Measurements from ENCODE around the gene SMIM22. TPM values are rescaled to one million over a fixed set of nuclear protein-coding genes. Genes with fewer than 3 reads are reported as not detected.
"Not testable (repeated sequence)": the region's sequence is repeated elsewhere in the genome, so short reads cannot be mapped to it uniquely, and the experiment has no call there.

Gene SMIM22
- total RNA-seq, 1 experiment from 2014 or later, result 3.3 TPM

- TF ChIP-seq ATF3 (IDR thresholded peaks at IDR 0.05) (no peak), SRF (IDR thresholded peaks at IDR 0.05; ENCODE audit: low read depth) (no peak), POLR2A (IDR thresholded peaks at IDR 0.05; ENCODE audit: borderline replicate concordance, extremely low read depth, insufficient read depth, insufficient read length) (no peak), ZNF274 (IDR thresholded peaks at IDR 0.05; ENCODE audit: low read depth, low read length) (no peak), EZH2 (IDR thresholded peaks at IDR 0.05) (no peak), EZH2phosphoT487 (IDR thresholded peaks at IDR 0.05; ENCODE audit: borderline replicate concordance) (no peak), JUND (IDR thresholded peaks at IDR 0.05) (no peak)
These were observed 11.2 kb upstream of the SMIM22 start (continued) for GRCh38 chr16:4783951-4784336.

- H3K36me3 ChIP-seq (ENCODE audit: control insufficient read depth in 1 of 2, insufficient read depth in 2 of 2, low read length in 2 of 2); H3K27ac ChIP-seq (ENCODE audit: low read depth, low read length); DNase-seq (ENCODE audit: low read depth, low spot score); BruUV-seq (replicated peaks); RAD21 ChIA-PET (ENCODE audit: low non-redundant PET in 1 of 2, low total read pairs in 2 of 2, uncharacterized antibody in 2 of 2, unreplicated experiment in 2 of 2); H3K4me3 ChIP-seq (replicated peaks in 1 of 2; ENCODE audit: low read depth in 1 of 2, low read length in 2 of 2); H4K20me1 ChIP-seq (ENCODE audit: insufficient read depth); H3K27me3 ChIP-seq (ENCODE audit: insufficient read depth, low read length); H3K4me2 ChIP-seq (ENCODE audit: low read length); ATAC-seq; H3K9me2 ChIP-seq (ENCODE audit: insufficient read depth); H3K9ac ChIP-seq (ENCODE audit: low read length); intact Hi-C loops (cut with micrococcal nuclease); CTCF ChIA-PET; H2AFZ ChIP-seq (ENCODE audit: low read depth, low read length, poor library complexity, severe bottlenecking); H3K9me3 ChIP-seq (ENCODE audit: control insufficient read depth in 1 of 2, insufficient read depth in 1 of 2, low read depth in 1 of 2, low read length in 2 of 2); POLR2A ChIA-PET; H3K79me2 ChIP-seq (ENCODE audit: insufficient read depth, low read length): not testable (repeated sequence)
- H3K4me1 ChIP-seq (ENCODE audit: control insufficient read depth in 1 of 2, insufficient read depth in 2 of 2, low read length in 2 of 2), result peaks cover 3 to 11% of the 10 kb centered on the region in 2 experiments; a peak in 3 of 4 replicates
These were observed 10.7 kb upstream of the SMIM22 start for GRCh38 chr16:4784444-4784987.

DNA sequence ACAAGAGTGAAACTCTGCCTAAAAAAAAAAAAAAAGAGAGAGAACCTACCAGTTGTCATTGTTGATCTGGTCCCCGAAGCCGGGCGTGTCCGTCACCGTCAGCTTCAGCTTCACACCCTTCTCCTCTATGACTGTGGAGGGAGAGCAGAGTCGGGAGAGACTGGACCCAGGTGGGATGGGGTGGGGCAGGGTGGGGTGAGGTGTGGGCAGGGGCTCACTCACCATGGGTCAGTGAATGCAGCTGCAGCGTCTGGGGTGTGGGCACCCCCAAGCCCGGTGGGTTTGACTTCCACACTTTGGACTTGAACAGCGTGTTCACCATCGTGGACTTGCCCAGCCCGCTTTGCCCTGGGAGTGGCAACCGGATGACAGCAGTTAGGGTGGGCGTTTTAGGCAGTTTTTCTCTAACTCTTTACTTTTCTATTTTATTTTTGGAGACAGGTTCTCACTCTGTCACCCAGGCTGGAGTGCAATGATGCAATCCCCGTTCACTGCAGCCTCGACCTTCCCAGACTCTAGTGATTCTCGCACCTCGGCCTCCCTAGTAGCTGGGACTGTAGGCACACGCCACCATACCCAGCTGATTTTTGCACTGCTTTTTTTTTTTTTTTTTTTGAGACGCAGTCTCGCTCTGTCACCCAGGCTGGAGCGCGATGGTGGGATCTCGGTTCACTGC, 9.3 kb upstream of the SMIM22 start:
- H3K36me3 ChIP-seq (ENCODE audit: control insufficient read depth in 1 of 2, insufficient read depth in 2 of 2, low read length in 2 of 2), result no peaks in the 10 kb centered on the region
- TF ChIP-seq SP1 (IDR thresholded peaks at IDR 0.05; ENCODE audit: low read depth) (no peak), RAD21 (IDR thresholded peaks at IDR 0.05; ENCODE audit: low read depth) (no peak), EGR1 (IDR thresholded peaks at IDR 0.05; ENCODE audit: low read depth) (no peak), ELF1 (IDR thresholded peaks at IDR 0.05; ENCODE audit: borderline replicate concordance, low read depth) (no peak), POLR2AphosphoS5 (IDR thresholded peaks at IDR 0.05; ENCODE audit: low read depth, low read length) (no peak), POLR2A (IDR thresholded peaks at IDR 0.05; ENCODE audit: borderline replicate concordance, extremely low read depth, insufficient read depth, insufficient read length) (no peak), SIN3A (IDR thresholded peaks at IDR 0.05; ENCODE audit: low read depth) (no peak), ZNF274 (IDR thresholded peaks at IDR 0.05; ENCODE audit: low read depth, low read length) (no peak), ATF3 (IDR thresholded peaks at IDR 0.05) (no peak), YY1 (IDR thresholded peaks at IDR 0.05; ENCODE audit: extremely low read depth, insufficient replicate concordance, low read depth, low read length) (no peak), EZH2phosphoT487 (IDR thresholded peaks at IDR 0.05; ENCODE audit: borderline replicate concordance) (no peak)
- no TSS peak for BruUV-seq (replicated peaks)
- ChIA-PET POLR2A (no interaction called here), RAD21 (ENCODE audit: low non-redundant PET in 1 of 2, low total read pairs in 2 of 2, uncharacterized antibody in 2 of 2, unreplicated experiment in 2 of 2) (no interaction called here), CTCF (no interaction called here)
- H3K79me2 ChIP-seq (ENCODE audit: insufficient read depth, low read length), result no peaks in the 10 kb centered on the region
- H3K27ac ChIP-seq (ENCODE audit: low read depth, low read length), result no peak overlapping the region
- intact Hi-C loops (cut with micrococcal nuclease), result no loop called here
- H3K9me3 ChIP-seq (ENCODE audit: control insufficient read depth in 1 of 2, insufficient read depth in 1 of 2, low read depth in 1 of 2, low read length in 2 of 2), result no peaks in the 10 kb centered on the region
- DNase-seq (ENCODE audit: low read depth, low spot score) (no peak), ATAC-seq (no peak)
- no peak overlapping the region for H3K9ac ChIP-seq (ENCODE audit: low read length)
- no peak overlapping the region for H3K4me2 ChIP-seq (ENCODE audit: low read length)
- peaks cover 5 to 7% of the 10 kb centered on the region in 2 experiments for H3K4me1 ChIP-seq (ENCODE audit: control insufficient read depth in 1 of 2, insufficient read depth in 2 of 2, low read length in 2 of 2)
- no peak overlapping the region for H2AFZ ChIP-seq (ENCODE audit: low read depth, low read length, poor library complexity, severe bottlenecking)
- no peaks in the 10 kb centered on the region for H4K20me1 ChIP-seq (ENCODE audit: insufficient read depth)
- H3K4me3 ChIP-seq (replicated peaks in 1 of 2; ENCODE audit: low read depth in 1 of 2, low read length in 2 of 2), result no peak overlapping the region
- no peaks in the 10 kb centered on the region for H3K9me2 ChIP-seq (ENCODE audit: insufficient read depth)
- no peaks in the 10 kb centered on the region for H3K27me3 ChIP-seq (ENCODE audit: insufficient read depth, low read length)
